HepG2 (cell line): ENCODE measurements around the gene TMC2. TPM values are rescaled to one million over a fixed set of nuclear protein-coding genes. Genes with fewer than 3 reads are reported as not detected.

ENCODE experiments used
- CEBPB ChIP-seq: IDR thresholded peaks from 2 replicates; pipeline ENCODE4 v1.6.1; 2011; ENCODE audit warnings: low read depth, low read length, improper control_type of control experiment, borderline replicate concordance
- DDIT3 ChIP-seq: sonication (generic); formaldehyde crosslinking; IDR thresholded peaks from 2 replicates; pipeline ENCODE4 v1.4.0; 2020; ENCODE audit warnings: mild to moderate bottlenecking, missing genetic modification reagents
- HIVEP1 ChIP-seq: sonication (generic); formaldehyde crosslinking; IDR thresholded peaks from 2 replicates; pipeline ENCODE4 v1.4.0; 2020; ENCODE audit warnings: mild to moderate bottlenecking, missing genetic modification reagents
- HNRNPH1 ChIP-seq: fragments of 200-400 bp; formaldehyde crosslinking; optimal IDR thresholded peaks from 2 replicates; pipeline ENCODE3; 2017; ENCODE audit warnings: mild to moderate bottlenecking, low read depth, low read length
- IKZF1 ChIP-seq: fragments of 450-650 bp; IDR thresholded peaks from 2 replicates; pipeline ENCODE4 v1.7.1; 2016
- IRX3 ChIP-seq: sonication (generic); formaldehyde crosslinking; IDR thresholded peaks from 2 replicates; pipeline ENCODE4 v1.8.1; 2023; ENCODE audit warnings: mild to moderate bottlenecking, low read depth, missing genetic modification reagents, borderline replicate concordance
- MAFF ChIP-seq: IDR thresholded peaks from 2 replicates; pipeline ENCODE4 v1.6.1; 2011; ENCODE audit warnings: low read depth, low read length, improper control_type of control experiment
- NAIF1 ChIP-seq: sonication (generic); formaldehyde crosslinking; IDR thresholded peaks from 2 replicates; pipeline ENCODE4 v1.5.0; 2020; ENCODE audit warnings: mild to moderate bottlenecking, missing genetic modification reagents, borderline replicate concordance
- POLR2AphosphoS5 ChIP-seq: IDR thresholded peaks from 2 replicates; pipeline ENCODE4 v1.6.1; 2012; ENCODE audit warnings: low read depth, low read length
- SATB2 ChIP-seq: sonication (generic); formaldehyde crosslinking; IDR thresholded peaks from 2 replicates; pipeline ENCODE4 v1.5.0; 2020; ENCODE audit warnings: missing genetic modification reagents
- SP4 ChIP-seq: sonication (generic); formaldehyde crosslinking; IDR thresholded peaks from 2 replicates; pipeline ENCODE4 v1.8.1; 2023; ENCODE audit warnings: mild to moderate bottlenecking, missing genetic modification reagents
- TAF1 ChIP-seq: sonication (generic); formaldehyde crosslinking; IDR thresholded peaks from 2 replicates; pipeline ENCODE4 v1.4.0; 2020; ENCODE audit warnings: missing genetic modification reagents
- TAF15 ChIP-seq: fragments of 200-400 bp; formaldehyde crosslinking; IDR thresholded peaks from one replicate; pipeline ENCODE4 v1.6.1; 2018; ENCODE audit warnings: mild to moderate bottlenecking, low read depth, low read length; ENCODE audit not compliant: poor library complexity, severe bottlenecking
- TBX2 ChIP-seq: sonication (generic); formaldehyde crosslinking; IDR thresholded peaks from 2 replicates; pipeline ENCODE4 v1.5.0; 2020; ENCODE audit warnings: missing genetic modification reagents, mild to moderate bottlenecking, borderline replicate concordance
- THAP8 ChIP-seq: sonication (generic); formaldehyde crosslinking; IDR thresholded peaks from 2 replicates; pipeline ENCODE4 v1.5.1; 2020; ENCODE audit warnings: missing genetic modification reagents, mild to moderate bottlenecking, borderline replicate concordance
- YEATS2 ChIP-seq: sonication (generic); formaldehyde crosslinking; IDR thresholded peaks from 2 replicates; pipeline ENCODE4 v1.4.0; 2020; ENCODE audit warnings: missing genetic modification reagents, borderline replicate concordance
- ZBTB42 ChIP-seq: sonication (generic); formaldehyde crosslinking; IDR thresholded peaks from 2 replicates; pipeline ENCODE4 v1.5.0; 2020; ENCODE audit warnings: mild to moderate bottlenecking, missing genetic modification reagents
- ZBTB49 ChIP-seq: sonication (generic); formaldehyde crosslinking; IDR thresholded peaks from 2 replicates; pipeline ENCODE4 v1.4.0; 2020; ENCODE audit warnings: missing genetic modification reagents, borderline replicate concordance
- ZFAT ChIP-seq: sonication (generic); formaldehyde crosslinking; conservative IDR thresholded peaks from 2 replicates; pipeline ENCODE4 v1.8.1; 2023; ENCODE audit warnings: missing genetic modification reagents, inconsistent platforms
- ZNF34 ChIP-seq: sonication (generic); formaldehyde crosslinking; IDR thresholded peaks from 2 replicates; pipeline ENCODE4 v1.4.0; 2020; ENCODE audit warnings: mild to moderate bottlenecking, missing genetic modification reagents, borderline replicate concordance
- ZNF383 ChIP-seq: sonication (generic); formaldehyde crosslinking; IDR thresholded peaks from 2 replicates; pipeline ENCODE4 v1.4.0; 2020; ENCODE audit warnings: missing genetic modification reagents, mild to moderate bottlenecking, borderline replicate concordance
- ZNF44 ChIP-seq: sonication (generic); formaldehyde crosslinking; IDR thresholded peaks from 2 replicates; pipeline ENCODE4 v1.5.1; 2020; ENCODE audit warnings: mild to moderate bottlenecking, missing genetic modification reagents
- ZNF577 ChIP-seq: sonication (generic); formaldehyde crosslinking; IDR thresholded peaks from 2 replicates; pipeline ENCODE4 v1.4.0; 2020; ENCODE audit warnings: mild to moderate bottlenecking, low read depth, missing genetic modification reagents, borderline replicate concordance
- ZNF644 ChIP-seq: IDR thresholded peaks from 2 replicates; pipeline ENCODE4 v1.6.1; 2016; ENCODE audit warnings: low read depth
- ZNF678 ChIP-seq: sonication (generic); formaldehyde crosslinking; IDR thresholded peaks from 2 replicates; pipeline ENCODE4 v1.4.0; 2020; ENCODE audit warnings: mild to moderate bottlenecking, missing genetic modification reagents
- ZNF749 ChIP-seq: sonication (generic); formaldehyde crosslinking; IDR thresholded peaks from 2 replicates; pipeline ENCODE4 v1.8.0; 2022; ENCODE audit warnings: mild to moderate bottlenecking, missing genetic modification reagents, moderate library complexity, borderline replicate concordance
- polyA plus RNA-seq, 8 experiments: library from polyadenylated mRNA; depleted of rRNA in 3 of 8; stranded (reverse) in 7 of 8; unstranded in 1 of 8; fragments of >200 nt; fragmentation: Illumina TruSeq in 4 of 8; extraction: Trizol in 4 of 8; gene quantifications; 2 replicates each; pipeline versions ENCODE4 v1.2.1 to v1.2.3, GENCODE V29; 2011 to 2016; ENCODE audit warnings: low read depth in 4 of 8, missing spikeins in 1 of 8, mixed read lengths in 1 of 8; ENCODE audit not compliant: insufficient read depth in 1 of 8
- total RNA-seq, 5 experiments: library from RNA; depleted of rRNA; stranded (reverse); fragments of >200 nt; fragmentation: Illumina TruSeq; extraction: Trizol; gene quantifications; 2 replicates each; pipeline ENCODE4 v1.2.3, GENCODE V29; 2016; ENCODE audit warnings: low read depth in 1 of 5

Gene TMC2
- total and polyA plus RNA-seq, 2 of the 13 experiments (the other 11 are each of a cell fraction or from before 2014, with no cell fraction given): not detected

- TF ChIP-seq DDIT3 (CRISPR knock-in tag): no peak
- peak; percentile 16; the same call in 1 of the 2 replicates for TF ChIP-seq MAFF
- peak; percentile 58 for TF ChIP-seq TAF1 (CRISPR knock-in tag)
- no peak for TF ChIP-seq IKZF1
- TF ChIP-seq HNRNPH1: no peak
- peak; percentile 91 for TF ChIP-seq TAF15
- no peak for TF ChIP-seq THAP8 (CRISPR knock-in tag)
- TF ChIP-seq ZNF749 (CRISPR knock-in tag): no peak
- TF ChIP-seq YEATS2 (CRISPR knock-in tag): peak; percentile 77; the same call in 1 of the 2 replicates
- TF ChIP-seq ZNF34 (CRISPR knock-in tag): 0 out of 2 replicates have a peak, but pooled peaks have one; percentile 66
- no peak for TF ChIP-seq ZBTB42
- TF ChIP-seq ZNF44: no peak
- 0 out of 2 replicates have a peak, but pooled peaks have one; percentile 76 for TF ChIP-seq ZNF577
- no peak for TF ChIP-seq ZNF383
- TF ChIP-seq ZNF678 (CRISPR knock-in tag): 0 out of 2 replicates have a peak, but pooled peaks have one; percentile 50
- TF ChIP-seq HIVEP1 (CRISPR knock-in tag): no peak; the same call in 1 of the 2 replicates
- TF ChIP-seq POLR2AphosphoS5: peak; percentile 78
- no peak for TF ChIP-seq ZFAT (CRISPR knock-in tag)
- TF ChIP-seq ZNF644 (CRISPR knock-in tag): 0 out of 2 replicates have a peak, but pooled peaks have one; percentile 28
- no peak; the same call in 1 of the 2 replicates for TF ChIP-seq TBX2 (CRISPR knock-in tag)
- TF ChIP-seq ZBTB49: no peak
- no peak for TF ChIP-seq IRX3 (CRISPR knock-in tag)
- TF ChIP-seq CEBPB: no peak
- TF ChIP-seq SATB2: no peak
- peak; percentile 61; the same call in 1 of the 2 replicates for TF ChIP-seq SP4
- TF ChIP-seq NAIF1 (CRISPR knock-in tag): no peak
Measured at GRCh38 chr20:2523919-2524708, 12.3 kb upstream of the TMC2 start (continued).
